HepG2 (cell line): ENCODE data around the gene VCAN. TPM values are rescaled to one million over a fixed set of nuclear protein-coding genes. Genes with fewer than 3 reads are reported as not detected.

Experiments used
- ATAC-seq: fragments of 200-7000 bp; cut with Tn5 transposase; 3 replicates; pipeline ENCODE4 v1.9.1; 2020; ENCODE audit warnings: mild to moderate bottlenecking, moderate library complexity
- BruUV-seq: library from RNA; stranded (reverse); fragments of 400-500 nt; replicated peaks from 2 replicates; lab custom pipeline; 2021; lab: Mats Ljungman, UMichigan
- CTCF ChIA-PET: fragments of 300-600 bp; formaldehyde crosslinking; extraction: SDS; loops from one replicate; lab custom pipeline; 2021; ENCODE audit warnings: low total read pairs, inconsistent platforms, low intra/inter-chr PET ratio; lab: Yijun Ruan, JAX
- POLR2A ChIA-PET: fragments of 350-600 bp; sonication (Branson Sonifier 250); formaldehyde crosslinking; loops from one replicate; lab custom pipeline; 2020; ENCODE audit warnings: antibody characterized with exemption, inconsistent platforms; lab: Yijun Ruan, JAX
- DNase-seq: peaks from one replicate; pipeline ENCODE4 v3.0.0-alpha.2; 2015; ENCODE audit warnings: low spot score
- FAIRE-seq: peaks from 3 replicates; lab custom pipeline; 2011; peaks lifted over from hg19 to GRCh38; lab: Jason Lieb, UNC
- H2AFZ ChIP-seq: one replicate; pipeline ENCODE4 v1.6.1; 2011; ENCODE audit warnings: low read length, inconsistent platforms
- H3K27ac ChIP-seq: fragments of 300-600 bp; 3 replicates; pipeline ENCODE4 v1.8.0; 2011; ENCODE audit warnings: mixed run types, mild to moderate bottlenecking, mixed read lengths, low read length, inconsistent platforms; ENCODE audit not compliant: insufficient read depth; ENCODE audit errors: extremely low read length
- H3K27me3 ChIP-seq, 2 experiments: fragments of 200-600 bp in 1 of 2; 2 replicates in 1 of 2; 3 replicates in 1 of 2; pipeline versions ENCODE4 v1.6.0 to v1.8.0; 2011; ENCODE audit warnings: low read length in 2 of 2, mild to moderate bottlenecking in 2 of 2, moderate library complexity in 2 of 2, inconsistent platforms in 1 of 2; ENCODE audit not compliant: insufficient read depth in 2 of 2, control insufficient read depth in 1 of 2
- H3K36me3 ChIP-seq, 2 experiments: fragments of 200-600 bp in 1 of 2; replicated peaks in 1 of 2; 2 replicates in 1 of 2; 3 replicates in 1 of 2; pipeline versions ENCODE4 v1.5.1 to v1.8.0; 2011; ENCODE audit warnings: low read length in 2 of 2, inconsistent platforms in 1 of 2; ENCODE audit not compliant: insufficient read depth in 2 of 2, control insufficient read depth in 1 of 2
- H3K4me1 ChIP-seq: 2 replicates; pipeline ENCODE4 v1.5.1; 2012; ENCODE audit warnings: low read length, inconsistent platforms; ENCODE audit not compliant: insufficient read depth
- H3K4me2 ChIP-seq: 2 replicates; pipeline ENCODE4 v1.6.0; 2011; ENCODE audit warnings: low read depth, low read length, inconsistent platforms
- H3K4me3 ChIP-seq, 3 experiments: fragments of 200-600 bp in 1 of 3; sonication (generic), shearing (Covaris generic) in 1 of 3; replicated peaks in 1 of 3; 2 replicates each; pipeline ENCODE4 v1.5.1; 2011 to 2016; ENCODE audit warnings: low read length in 3 of 3, inconsistent platforms in 2 of 3, low read depth in 2 of 3, mild to moderate bottlenecking in 2 of 3, control low read depth in 1 of 3, mixed read lengths in 1 of 3; ENCODE audit not compliant: insufficient read depth in 1 of 3
- H3K79me2 ChIP-seq: one replicate; pipeline ENCODE4 v1.6.1; 2011; ENCODE audit warnings: low read length, inconsistent platforms; ENCODE audit not compliant: insufficient read depth
- H3K9ac ChIP-seq: 2 replicates; pipeline ENCODE4 v1.6.0; 2011; ENCODE audit warnings: mild to moderate bottlenecking, low read depth, low read length, inconsistent platforms; ENCODE audit not compliant: insufficient read depth
- H3K9me3 ChIP-seq: 2 replicates; pipeline ENCODE4 v1.5.1; 2012; ENCODE audit warnings: mild to moderate bottlenecking, low read length
- H4K20me1 ChIP-seq: 2 replicates; pipeline ENCODE4 v1.6.0; 2011; ENCODE audit warnings: inconsistent platforms, mild to moderate bottlenecking, low read length, moderate library complexity; ENCODE audit not compliant: insufficient read depth
- FOXA3 ChIP-seq: IDR thresholded peaks from 2 replicates; pipeline ENCODE4 v1.6.1; 2016; ENCODE audit warnings: missing genetic modification reagents, missing compliant biosample characterization
- HDAC1 ChIP-seq: sonication (generic); formaldehyde crosslinking; IDR thresholded peaks from 2 replicates; pipeline ENCODE4 v1.5.1; 2020; ENCODE audit warnings: mild to moderate bottlenecking, missing genetic modification reagents
- KAT2B ChIP-seq: fragments of 150-350 bp; IDR thresholded peaks from 2 replicates; pipeline ENCODE4 v1.6.1; 2014; ENCODE audit warnings: low read depth, low read length, borderline replicate concordance
- MBNL3 ChIP-seq: fragments of 250-450 bp; sonication (Bioruptor Pico); conservative IDR thresholded peaks from 2 replicates; pipeline ENCODE4 v1.8.0; 2022; ENCODE audit warnings: mild to moderate bottlenecking, inconsistent platforms
- MYPOP ChIP-seq: sonication (generic); formaldehyde crosslinking; IDR thresholded peaks from 2 replicates; pipeline ENCODE4 v1.8.1; 2023; ENCODE audit warnings: mild to moderate bottlenecking, moderate library complexity, missing genetic modification reagents
- PCBP2 ChIP-seq: fragments of 200-400 bp; formaldehyde crosslinking; optimal IDR thresholded peaks from 2 replicates; pipeline ENCODE3; 2018; ENCODE audit warnings: low read length, low read depth; ENCODE audit not compliant: poor library complexity, severe bottlenecking
- SSRP1 ChIP-seq: IDR thresholded peaks from 2 replicates; pipeline ENCODE4 v1.6.1; 2016; ENCODE audit warnings: control low read depth
- ZBED4 ChIP-seq: sonication (generic); formaldehyde crosslinking; IDR thresholded peaks from 2 replicates; pipeline ENCODE4 v1.4.0; 2020; ENCODE audit warnings: missing genetic modification reagents, borderline replicate concordance
- ZFX ChIP-seq: sonication (generic); formaldehyde crosslinking; IDR thresholded peaks from 2 replicates; pipeline ENCODE4 v1.4.0; 2020; ENCODE audit warnings: mild to moderate bottlenecking, low read depth, missing genetic modification reagents, moderate library complexity
- ZNF101 ChIP-seq: sonication (generic); formaldehyde crosslinking; IDR thresholded peaks from 2 replicates; pipeline ENCODE4 v1.4.0; 2020; ENCODE audit warnings: mild to moderate bottlenecking, low read depth, missing genetic modification reagents, borderline replicate concordance
- ZNF260 ChIP-seq: sonication (generic); formaldehyde crosslinking; IDR thresholded peaks from 2 replicates; pipeline ENCODE4 v1.4.0; 2020; ENCODE audit warnings: missing genetic modification reagents, low read depth, mild to moderate bottlenecking, borderline replicate concordance
- ZNF296 ChIP-seq: sonication (generic); formaldehyde crosslinking; conservative IDR thresholded peaks from 2 replicates; pipeline ENCODE4 v1.5.0; 2020; ENCODE audit warnings: mild to moderate bottlenecking, missing genetic modification reagents
- ZNF556 ChIP-seq: sonication (generic); formaldehyde crosslinking; IDR thresholded peaks from 2 replicates; pipeline ENCODE4 v1.4.0; 2020; ENCODE audit warnings: mild to moderate bottlenecking, missing genetic modification reagents, borderline replicate concordance
- WGBS: methylation state at CpG from one replicate; pipeline ENCODE4 v1.1.6; 2017; ENCODE audit warnings: low lambda C conversion rate; 5-methylcytosine and 5-hydroxymethylcytosine counted together
- in situ Hi-C: cut with HindIII; loops from 2 replicates; pipeline ENCODE4 v1.10.0; 2017; ENCODE audit warnings: low pct_unique_long_range_greater_than_20kb; ENCODE audit not compliant: extremely low pct_ligation_motif_present
- intact Hi-C: fragments of 100-400 bp; cut with micrococcal nuclease; formaldehyde crosslinking; loops from one replicate; pipeline ENCODE4 v1.10.0; 2022; ENCODE audit not compliant: unreplicated experiment
- polyA plus RNA-seq, 8 experiments: library from polyadenylated mRNA; depleted of rRNA in 3 of 8; stranded (reverse) in 7 of 8; unstranded in 1 of 8; fragments of >200 nt; fragmentation: Illumina TruSeq in 4 of 8; extraction: Trizol in 4 of 8; gene quantifications; 2 replicates each; pipeline versions ENCODE4 v1.2.1 to v1.2.3, GENCODE V29; 2011 to 2016; ENCODE audit warnings: low read depth in 4 of 8, missing spikeins in 1 of 8, mixed read lengths in 1 of 8; ENCODE audit not compliant: insufficient read depth in 1 of 8
- total RNA-seq, 5 experiments: library from RNA; depleted of rRNA; stranded (reverse); fragments of >200 nt; fragmentation: Illumina TruSeq; extraction: Trizol; gene quantifications; 2 replicates each; pipeline ENCODE4 v1.2.3, GENCODE V29; 2016; ENCODE audit warnings: low read depth in 1 of 5

VCAN gene
- total and polyA plus RNA-seq, 2 of the 13 experiments (the other 11 are each of a cell fraction or from before 2014, with no cell fraction given): 1.2 to 3.5 TPM

DNA sequence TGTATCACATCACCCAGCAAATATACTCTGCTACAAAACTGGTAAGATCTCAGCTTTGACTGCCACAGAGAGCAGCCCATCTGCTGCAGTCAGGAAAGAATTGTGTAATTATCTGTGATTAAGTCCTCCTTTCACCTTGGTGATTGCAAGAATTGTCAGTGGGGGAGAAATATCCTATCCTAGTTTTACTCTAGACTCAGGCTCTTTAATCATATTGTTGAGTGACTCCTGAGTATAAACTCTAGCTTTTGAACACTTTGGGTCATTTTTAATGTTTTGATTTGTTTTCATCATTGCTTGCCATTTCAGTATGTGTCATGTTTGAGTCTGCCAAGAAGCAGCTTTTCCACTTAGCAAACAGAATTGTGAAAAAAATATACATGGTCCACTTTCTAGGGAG, 32.1 kb downstream of the VCAN start:
- in situ Hi-C loops (no loop called here), intact Hi-C loops (no loop called here)
- H4K20me1 ChIP-seq: no peaks in the 10 kb centered on the region
- no TSS peak for BruUV-seq
- no peak for FAIRE-seq
- no peak overlapping the region for H2AFZ ChIP-seq
- no peak overlapping the region for H3K9ac ChIP-seq
- no peaks in the 10 kb centered on the region for H3K79me2 ChIP-seq
- H3K27ac ChIP-seq: no peak overlapping the region
- CTCF ChIA-PET: no interaction called here
- H3K36me3 ChIP-seq: no peaks in the 10 kb centered on the region
- no peaks in the 10 kb centered on the region; a peak in 1 of 5 replicates for H3K27me3 ChIP-seq
- DNase-seq: no peak
- H3K9me3 ChIP-seq: peaks cover 8% of the 10 kb centered on the region
- H3K4me1 ChIP-seq: no peaks in the 10 kb centered on the region
- no peak overlapping the region for H3K4me2 ChIP-seq
- no peak for TF ChIP-seq MYPOP (CRISPR knock-in tag)
- POLR2A ChIA-PET: no interaction called here
- no peak for ATAC-seq
- no peak overlapping the region for H3K4me3 ChIP-seq

DNA sequence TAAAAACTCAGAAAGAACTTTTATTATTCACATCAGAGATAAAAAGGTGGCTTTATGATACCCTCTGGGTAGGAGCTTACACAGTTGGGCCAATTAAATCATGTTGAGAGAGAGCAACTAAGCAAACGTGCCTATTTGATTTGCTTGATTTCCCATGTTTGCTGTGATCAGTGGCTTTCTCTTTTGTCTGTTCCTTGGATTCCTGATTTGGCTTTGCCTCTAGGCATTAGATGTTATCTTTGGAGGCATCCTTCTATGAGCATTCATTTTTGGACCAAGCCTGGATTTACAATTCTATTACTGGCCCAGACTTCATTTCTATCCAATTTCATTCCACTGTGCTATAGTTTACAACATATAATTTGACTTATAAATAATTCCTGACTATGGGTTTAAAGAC, 35.9 kb downstream of the VCAN start:
- H3K4me3 ChIP-seq: no peak overlapping the region
- POLR2A ChIA-PET: no interaction called here
- H2AFZ ChIP-seq: no peak overlapping the region
- no peak overlapping the region for H3K9ac ChIP-seq
- ATAC-seq (no peak), FAIRE-seq (no peak), DNase-seq (no peak)
- CTCF ChIA-PET: no interaction called here
- intact Hi-C loops: no loop called here
- H3K4me1 ChIP-seq: no peaks in the 10 kb centered on the region
- no peak overlapping the region for H3K4me2 ChIP-seq
- no peaks in the 10 kb centered on the region for H3K79me2 ChIP-seq
- in situ Hi-C loops: no loop called here
- H4K20me1 ChIP-seq: no peaks in the 10 kb centered on the region
- 13% methylated on average over 1 of the region's 1 CpG for WGBS
- no peaks in the 10 kb centered on the region; a peak in 1 of 5 replicates for H3K27me3 ChIP-seq
- no TSS peak for BruUV-seq
- H3K9me3 ChIP-seq: peaks cover 8% of the 10 kb centered on the region
- H3K36me3 ChIP-seq: no peaks in the 10 kb centered on the region
- H3K27ac ChIP-seq: no peak overlapping the region
- TF ChIP-seq ZNF101 (CRISPR knock-in tag) (no peak), FOXA3 (CRISPR knock-in tag) (no peak), KAT2B (no peak), ZNF556 (no peak), ZBED4 (no peak), MBNL3 (no peak), ZFX (CRISPR knock-in tag) (no peak), PCBP2 (no peak), ZNF296 (CRISPR knock-in tag) (no peak), ZNF260 (no peak), SSRP1 (CRISPR knock-in tag) (no peak), HDAC1 (CRISPR knock-in tag) (no peak)
